ENCODE results near the gene PPP1R12A.
A peak's percentile ranks its signal among the peaks of the same experiment; 100 is the strongest.
"Not testable (repeated sequence)": the region's sequence is repeated elsewhere in the genome, so short reads cannot be mapped to it uniquely, and the experiment has no call there.

PPP1R12A gene

DNA sequence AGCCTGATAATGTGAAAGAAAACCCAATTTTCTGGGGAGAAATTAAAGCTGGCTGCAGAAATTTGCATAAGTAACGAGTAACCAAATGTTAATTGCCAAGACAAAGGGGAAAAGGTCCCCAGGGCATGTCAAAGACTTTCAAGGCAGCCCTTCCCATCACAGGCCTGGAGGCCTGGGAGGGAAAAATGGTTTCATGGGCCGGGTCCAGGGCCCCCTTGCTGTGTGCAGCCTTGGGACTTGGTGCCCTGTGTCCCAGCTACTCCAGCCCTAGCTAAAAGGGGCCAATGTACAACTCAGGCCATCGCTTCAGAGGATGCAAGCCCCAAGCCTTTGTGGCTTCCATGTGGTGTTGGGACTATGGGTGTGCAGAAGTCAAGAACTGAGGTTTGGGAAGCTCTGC is 96.5 kb downstream of the PPP1R12A start:
- Histone ChIP-seq H3K9me3 (ENCODE audit: control insufficient read depth, low read length) (peaks cover 10% of the 10 kb centered on the region), H3K27me3 (replicated peaks; ENCODE audit: control insufficient read depth, insufficient read depth, low read length) (no peaks in the 10 kb centered on the region), H3K4me3 (ENCODE audit: low read length) (no peak overlapping the region), H3K9ac (ENCODE audit: low read length) (no peak overlapping the region), H3K4me1 (ENCODE audit: control insufficient read depth, insufficient read depth, low read length) (no peaks in the 10 kb centered on the region), H3K36me3 (ENCODE audit: control insufficient read depth, insufficient read depth, low read length, severe bottlenecking) (peaks cover 41% of the 10 kb centered on the region)
- DNase-seq (ENCODE audit: low read depth) = no peak

DNA sequence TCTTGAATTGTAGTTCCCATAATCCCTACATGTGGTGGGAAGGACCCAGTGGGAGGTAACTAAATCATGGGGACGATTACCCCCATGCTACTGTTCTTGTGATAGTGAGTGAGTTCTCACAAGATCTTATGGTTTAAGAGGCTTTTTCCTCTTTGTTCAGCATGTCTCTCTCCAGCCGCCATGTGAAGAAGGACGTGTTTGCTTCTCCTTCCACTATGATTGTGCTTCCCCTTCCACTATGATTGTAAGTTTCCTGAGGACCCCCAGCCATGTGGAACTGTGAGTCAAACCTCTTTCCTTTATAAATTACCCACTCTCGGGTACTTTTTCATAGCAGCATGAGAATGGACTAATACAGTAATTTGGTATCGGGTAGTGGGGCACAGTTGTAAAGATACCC is 97.3 kb downstream of the PPP1R12A start:
- H3K9ac ChIP-seq (ENCODE audit: low read length) = no peak overlapping the region
- DNase-seq (ENCODE audit: low read depth) = no peak
- peaks cover 10% of the 10 kb centered on the region for H3K9me3 ChIP-seq (ENCODE audit: control insufficient read depth, low read length)
- H3K36me3 ChIP-seq (ENCODE audit: control insufficient read depth, insufficient read depth, low read length, severe bottlenecking) = peaks cover 37% of the 10 kb centered on the region
- H3K4me1 ChIP-seq (ENCODE audit: control insufficient read depth, insufficient read depth, low read length) = peaks cover 3% of the 10 kb centered on the region
- no peaks in the 10 kb centered on the region for H3K27me3 ChIP-seq (replicated peaks; ENCODE audit: control insufficient read depth, insufficient read depth, low read length)
- no peak overlapping the region for H3K4me3 ChIP-seq (ENCODE audit: low read length)

DNA sequence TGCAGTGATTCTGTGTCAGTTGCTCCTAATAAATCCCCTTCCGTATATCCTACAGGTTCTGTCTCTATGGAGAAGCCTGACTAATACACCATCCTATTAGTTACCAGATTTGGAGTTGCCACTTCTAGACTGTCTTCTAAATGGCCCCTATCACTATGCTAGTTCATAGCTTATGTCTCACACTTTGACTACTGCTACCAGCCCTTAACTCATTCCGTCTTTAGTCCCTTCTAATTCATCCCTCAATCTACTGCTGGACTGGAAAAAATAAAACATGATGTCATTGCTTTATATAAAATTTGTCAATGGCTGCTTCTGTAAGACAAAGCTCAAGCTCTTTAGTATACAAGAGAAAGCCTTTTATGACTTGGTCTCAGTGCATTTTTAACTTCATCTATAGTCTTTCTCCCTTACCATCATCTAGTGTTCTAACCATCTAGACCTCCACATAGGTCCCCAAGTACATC is 99.5 kb downstream of the PPP1R12A start:
- H3K4me1 ChIP-seq (ENCODE audit: control insufficient read depth, insufficient read depth, low read length) = peaks cover 6% of the 10 kb centered on the region
- H3K4me3 ChIP-seq (ENCODE audit: low read length) = no peak overlapping the region
- H3K9me3 ChIP-seq (ENCODE audit: control insufficient read depth, low read length) = peaks cover 10% of the 10 kb centered on the region
- H3K36me3 ChIP-seq (ENCODE audit: control insufficient read depth, insufficient read depth, low read length, severe bottlenecking) = peaks cover 54% of the 10 kb centered on the region
- no peak for DNase-seq (ENCODE audit: low read depth)
- no peak overlapping the region for H3K9ac ChIP-seq (ENCODE audit: low read length)
- H3K27me3 ChIP-seq (replicated peaks; ENCODE audit: control insufficient read depth, insufficient read depth, low read length) = no peaks in the 10 kb centered on the region

DNA sequence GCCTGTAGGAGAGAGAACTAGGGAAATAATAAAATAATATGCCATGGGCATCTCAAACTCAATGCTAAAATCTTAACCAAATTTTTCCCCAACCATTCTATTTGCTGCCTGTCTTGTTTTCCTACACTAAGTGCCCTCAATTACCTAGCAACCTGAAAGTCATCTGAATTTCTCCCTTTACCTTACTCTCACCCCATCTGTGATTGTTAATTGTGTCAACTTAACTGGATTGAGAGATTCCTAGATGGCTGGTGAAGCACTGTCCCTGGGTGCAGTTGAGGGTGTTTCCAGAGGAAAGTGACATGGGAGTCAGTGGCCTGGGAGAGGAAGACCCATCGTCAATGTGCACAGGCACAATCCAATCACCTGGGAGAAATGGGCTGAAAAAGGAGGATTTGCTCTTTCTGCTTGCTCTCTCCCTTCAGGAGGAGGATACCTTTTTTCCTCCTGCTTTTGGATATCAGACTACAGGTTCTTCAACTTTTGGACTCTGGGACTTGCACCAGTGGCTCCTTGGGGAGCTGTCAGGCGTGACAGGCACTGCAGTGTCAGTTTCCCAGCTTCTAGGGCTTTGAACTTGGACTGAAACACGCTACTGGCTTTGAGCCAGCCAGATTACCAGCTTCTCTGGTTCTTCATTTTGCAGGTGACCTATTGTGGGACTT is 100.1 kb downstream of the PPP1R12A start:
- DNase-seq (ENCODE audit: low read depth) = no peak
- peaks cover 10% of the 10 kb centered on the region for H3K9me3 ChIP-seq (ENCODE audit: control insufficient read depth, low read length)
- H3K4me3 ChIP-seq (ENCODE audit: low read length) = no peak overlapping the region
- no peaks in the 10 kb centered on the region for H3K27me3 ChIP-seq (replicated peaks; ENCODE audit: control insufficient read depth, insufficient read depth, low read length)
- no peak overlapping the region for H3K9ac ChIP-seq (ENCODE audit: low read length)
- H3K36me3 ChIP-seq (ENCODE audit: control insufficient read depth, insufficient read depth, low read length, severe bottlenecking) = peaks cover 60% of the 10 kb centered on the region
- peaks cover 6% of the 10 kb centered on the region for H3K4me1 ChIP-seq (ENCODE audit: control insufficient read depth, insufficient read depth, low read length)

DNA sequence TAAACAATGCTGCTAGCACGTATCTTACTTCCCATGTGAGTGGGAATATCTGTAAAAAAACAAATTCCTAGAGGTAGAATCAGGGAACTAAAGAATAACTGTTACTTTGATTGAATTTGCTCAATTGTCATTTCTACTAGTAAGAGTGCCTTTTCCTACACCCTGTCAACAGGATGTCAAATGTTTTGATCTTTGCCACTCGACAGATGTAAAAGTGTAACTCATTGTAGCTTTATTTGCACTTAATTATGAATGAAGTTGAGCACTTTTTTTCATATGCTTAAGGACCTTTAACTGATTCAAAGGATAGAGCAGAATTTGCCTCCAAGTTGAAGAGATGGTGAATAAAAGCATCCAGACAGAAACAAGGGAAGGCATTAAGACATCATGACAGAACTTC is 104.5 kb downstream of the PPP1R12A start:
- no peak for DNase-seq (ENCODE audit: low read depth)
- Histone ChIP-seq H3K9me3 (ENCODE audit: control insufficient read depth, low read length) (no peaks in the 10 kb centered on the region), H3K4me3 (ENCODE audit: low read length) (no peak overlapping the region), H3K4me1 (ENCODE audit: control insufficient read depth, insufficient read depth, low read length) (peaks cover 6% of the 10 kb centered on the region), H3K27me3 (replicated peaks; ENCODE audit: control insufficient read depth, insufficient read depth, low read length) (no peaks in the 10 kb centered on the region), H3K9ac (ENCODE audit: low read length) (no peak overlapping the region), H3K36me3 (ENCODE audit: control insufficient read depth, insufficient read depth, low read length, severe bottlenecking) (peaks cover 53% of the 10 kb centered on the region)

DNA sequence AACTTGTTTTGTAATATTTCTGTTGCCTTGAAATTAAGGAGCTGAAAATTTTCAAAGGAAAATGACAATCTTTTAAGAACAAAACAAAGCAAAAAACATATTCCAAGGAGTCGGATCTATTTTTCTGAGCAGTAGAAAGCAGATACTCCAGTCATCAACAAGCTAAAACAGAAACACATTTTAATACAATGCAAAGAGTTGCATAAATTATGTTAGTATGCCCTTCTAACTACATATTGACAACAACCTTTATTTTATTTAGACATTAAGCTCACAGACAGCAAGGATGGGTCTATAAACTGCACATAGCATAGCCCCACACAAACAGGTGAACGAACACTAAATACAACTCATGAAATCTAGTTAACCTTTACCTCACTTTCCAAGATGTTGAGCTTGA is 106.0 kb downstream of the PPP1R12A start:
- Histone ChIP-seq H3K9me3 (ENCODE audit: control insufficient read depth, low read length) (no peaks in the 10 kb centered on the region), H3K36me3 (ENCODE audit: control insufficient read depth, insufficient read depth, low read length, severe bottlenecking) (peaks cover 42% of the 10 kb centered on the region), H3K9ac (ENCODE audit: low read length) (no peak overlapping the region), H3K27me3 (replicated peaks; ENCODE audit: control insufficient read depth, insufficient read depth, low read length) (no peaks in the 10 kb centered on the region), H3K4me3 (ENCODE audit: low read length) (no peak overlapping the region), H3K4me1 (ENCODE audit: control insufficient read depth, insufficient read depth, low read length) (peaks cover 6% of the 10 kb centered on the region)
- no peak for DNase-seq (ENCODE audit: low read depth)

DNA sequence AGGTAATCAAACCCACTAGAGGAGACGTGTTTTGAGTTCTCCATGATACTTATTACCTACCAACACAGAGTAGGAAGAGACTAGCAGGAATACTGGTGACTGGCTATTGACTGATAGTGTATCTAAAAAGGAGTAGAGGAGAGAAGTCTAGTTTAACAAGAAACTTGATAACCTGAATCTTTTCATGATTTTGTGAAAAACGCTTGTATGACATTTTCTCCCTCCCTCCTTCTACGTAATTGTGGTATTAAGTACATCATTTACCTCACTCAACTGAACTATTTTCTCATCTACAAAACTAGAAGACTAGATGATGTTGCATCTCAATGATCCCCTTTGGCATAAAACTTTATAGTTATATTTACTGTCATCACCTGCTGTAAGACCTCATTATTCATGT is 107.4 kb downstream of the PPP1R12A start:
- H3K9me3 ChIP-seq (ENCODE audit: control insufficient read depth, low read length) = no peaks in the 10 kb centered on the region
- H3K27me3 ChIP-seq (replicated peaks; ENCODE audit: control insufficient read depth, insufficient read depth, low read length) = no peaks in the 10 kb centered on the region
- DNase-seq (ENCODE audit: low read depth) = no peak
- H3K4me1 ChIP-seq (ENCODE audit: control insufficient read depth, insufficient read depth, low read length) = peaks cover 2% of the 10 kb centered on the region
- H3K9ac ChIP-seq (ENCODE audit: low read length) = no peak overlapping the region
- no peak overlapping the region for H3K4me3 ChIP-seq (ENCODE audit: low read length)
- H3K36me3 ChIP-seq (ENCODE audit: control insufficient read depth, insufficient read depth, low read length, severe bottlenecking) = peaks cover 41% of the 10 kb centered on the region

DNA sequence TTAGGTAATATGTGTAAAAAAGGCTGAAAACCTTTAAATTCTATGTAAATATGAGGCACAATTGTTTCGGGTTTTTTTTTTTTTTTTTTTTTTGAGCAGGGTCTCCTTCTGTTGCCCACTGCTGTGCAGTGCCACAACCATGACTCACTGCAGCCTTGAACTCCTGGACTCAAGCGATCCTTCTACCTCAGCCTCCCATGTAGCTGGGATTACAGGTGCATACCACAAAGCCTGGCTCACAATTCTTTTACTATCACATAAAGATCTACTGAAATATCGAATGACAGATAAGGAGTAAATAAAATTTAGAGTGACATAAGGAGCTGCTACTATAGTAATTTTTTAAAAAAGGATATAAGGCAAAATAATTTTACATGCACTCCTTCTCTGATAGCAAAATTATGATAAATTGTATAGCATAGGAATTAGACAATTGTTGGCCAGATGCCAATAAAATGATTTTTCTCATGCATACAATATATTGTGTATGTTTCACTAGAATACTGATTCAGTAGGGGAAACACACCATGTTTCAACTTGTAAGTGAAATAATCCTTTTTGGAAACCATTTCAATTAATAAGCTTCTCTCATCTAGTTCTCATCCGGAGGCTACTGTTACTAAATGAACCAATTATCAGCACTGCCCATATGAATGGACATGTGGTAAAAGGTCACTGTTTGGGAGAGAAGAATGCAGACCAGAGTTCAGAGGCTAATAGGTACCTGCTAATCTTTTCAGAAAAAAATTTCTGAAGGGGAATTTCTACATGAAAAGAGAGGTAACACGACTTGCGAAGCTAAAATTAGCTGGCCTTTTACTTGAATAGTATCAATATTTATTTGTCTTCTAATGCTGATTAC is 108.4 kb downstream of the PPP1R12A start:
- peaks cover 31% of the 10 kb centered on the region for H3K36me3 ChIP-seq (ENCODE audit: control insufficient read depth, insufficient read depth, low read length, severe bottlenecking)
- H3K9ac ChIP-seq (ENCODE audit: low read length) = no peak overlapping the region
- H3K9me3 ChIP-seq (ENCODE audit: control insufficient read depth, low read length) = no peaks in the 10 kb centered on the region
- H3K4me3 ChIP-seq (ENCODE audit: low read length) = no peak overlapping the region
- no peaks in the 10 kb centered on the region for H3K27me3 ChIP-seq (replicated peaks; ENCODE audit: control insufficient read depth, insufficient read depth, low read length)
- no peaks in the 10 kb centered on the region for H3K4me1 ChIP-seq (ENCODE audit: control insufficient read depth, insufficient read depth, low read length)
- DNase-seq (ENCODE audit: low read depth) = no peak

DNA sequence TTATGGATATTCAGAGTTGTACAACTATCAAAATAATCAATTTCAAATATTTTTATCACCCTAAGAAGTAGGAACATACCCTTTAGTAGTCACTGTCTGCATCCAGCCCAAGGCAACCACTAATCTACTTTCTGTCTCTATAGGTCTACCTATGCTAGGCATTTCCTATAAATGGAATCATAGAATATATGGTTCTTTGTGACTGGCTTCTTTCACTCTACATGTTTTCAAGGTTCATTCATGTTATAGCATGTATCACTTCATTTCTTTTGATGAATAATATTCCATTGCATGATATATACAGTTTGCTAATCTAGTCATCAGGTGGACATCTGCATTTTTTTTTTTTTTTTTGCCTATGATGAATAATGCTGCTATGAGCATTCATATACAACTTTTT is 112.4 kb downstream of the PPP1R12A start:
- Histone ChIP-seq H3K36me3 (ENCODE audit: control insufficient read depth, insufficient read depth, low read length, severe bottlenecking) (peaks cover 34% of the 10 kb centered on the region), H3K9ac (ENCODE audit: low read length) (no peak overlapping the region), H3K9me3 (ENCODE audit: control insufficient read depth, low read length) (no peaks in the 10 kb centered on the region), H3K4me3 (ENCODE audit: low read length) (no peak overlapping the region), H3K4me1 (ENCODE audit: control insufficient read depth, insufficient read depth, low read length) (peaks cover 9% of the 10 kb centered on the region), H3K27me3 (replicated peaks; ENCODE audit: control insufficient read depth, insufficient read depth, low read length) (no peaks in the 10 kb centered on the region)
- DNase-seq (ENCODE audit: low read depth) = no peak

DNA sequence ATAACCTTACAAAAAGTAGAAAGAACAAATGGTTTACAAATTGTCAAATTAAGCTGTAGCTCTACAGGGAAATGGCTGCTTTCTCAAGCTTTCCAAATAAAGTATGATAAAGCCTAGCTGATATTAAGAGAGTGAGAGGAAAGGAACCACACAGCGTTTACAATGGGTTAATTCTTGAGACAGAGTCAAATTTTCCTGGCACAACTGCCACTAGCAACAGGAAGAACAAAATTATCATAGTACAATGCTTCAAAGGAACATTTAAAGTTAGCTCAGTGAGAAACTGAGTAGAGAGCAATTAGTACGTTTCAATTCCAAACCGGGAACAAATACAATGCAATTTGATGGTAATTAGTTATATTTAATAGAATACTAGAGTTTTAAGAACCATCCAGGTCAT is 116.0 kb downstream of the PPP1R12A start:
- Histone ChIP-seq H3K4me3 (ENCODE audit: low read length) (no peak overlapping the region), H3K9ac (ENCODE audit: low read length) (peak overlapping the region; percentile 14), H3K36me3 (ENCODE audit: control insufficient read depth, insufficient read depth, low read length, severe bottlenecking) (peaks cover 54% of the 10 kb centered on the region), H3K9me3 (ENCODE audit: control insufficient read depth, low read length) (no peaks in the 10 kb centered on the region), H3K27me3 (replicated peaks; ENCODE audit: control insufficient read depth, insufficient read depth, low read length) (no peaks in the 10 kb centered on the region), H3K4me1 (ENCODE audit: control insufficient read depth, insufficient read depth, low read length) (peaks cover 9% of the 10 kb centered on the region)
- peak; percentile 37 for DNase-seq (ENCODE audit: low read depth)

DNA sequence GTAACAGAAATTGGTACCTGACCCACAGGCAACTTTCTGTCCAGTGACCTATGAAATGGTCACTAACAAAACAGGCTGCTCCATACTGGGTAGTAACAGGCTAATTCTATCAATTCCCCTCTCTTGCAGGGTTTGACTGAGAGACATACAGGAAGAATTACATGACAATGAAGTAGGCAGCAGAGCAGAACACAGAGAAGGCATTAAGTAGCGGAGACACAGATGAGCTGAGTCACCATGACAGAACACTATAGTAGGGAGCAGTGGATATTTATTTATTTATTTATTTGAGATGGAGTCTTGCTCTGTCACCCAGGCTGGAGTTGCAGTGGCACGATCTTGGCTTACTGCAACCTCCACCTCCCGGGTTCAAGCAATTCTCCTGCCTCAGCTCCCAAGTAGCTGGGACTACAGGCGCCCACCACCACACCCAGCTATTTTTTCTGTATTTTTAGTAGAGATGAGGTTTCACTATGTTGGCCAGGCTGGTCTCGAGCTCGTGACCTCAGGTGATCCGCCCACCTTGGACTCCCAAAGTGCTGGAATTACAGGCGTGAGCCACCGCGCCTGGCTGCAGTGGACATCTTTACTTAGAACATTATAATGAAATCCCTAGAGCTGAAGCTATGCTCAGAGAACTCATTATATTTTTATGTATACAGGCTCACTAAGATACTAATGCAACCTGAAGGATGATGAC is 150.4 kb downstream of the PPP1R12A start:
- H3K4me1 ChIP-seq (ENCODE audit: control insufficient read depth, insufficient read depth, low read length); H3K27me3 ChIP-seq (replicated peaks; ENCODE audit: control insufficient read depth, insufficient read depth, low read length); DNase-seq (ENCODE audit: low read depth); H3K9me3 ChIP-seq (ENCODE audit: control insufficient read depth, low read length); H3K4me3 ChIP-seq (ENCODE audit: low read length); H3K9ac ChIP-seq (ENCODE audit: low read length): not testable (repeated sequence)
- H3K36me3 ChIP-seq (ENCODE audit: control insufficient read depth, insufficient read depth, low read length, severe bottlenecking) = peaks cover 92% of the 10 kb centered on the region

Data from adipocyte (in vitro differentiated cells).